Neural cell (in vitro differentiated cells): ENCODE data around the gene ZSWIM6. TPM values are rescaled to one million over a fixed set of nuclear protein-coding genes. Genes with fewer than 3 reads are reported as not detected.

Source experiments
- H2AFZ ChIP-seq: fragments of 200-600, 300-800 bp; sonication (generic), shearing (Covaris generic); 2 replicates; pipeline ENCODE4 v1.6.0; 2014; ENCODE audit warnings: low read depth, mild to moderate bottlenecking, antibody characterized with exemption, low read length, moderate library complexity
- H3F3A ChIP-seq: fragments of 200-600 bp; shearing (Covaris generic); 2 replicates; pipeline ENCODE4 v1.6.1; 2016; ENCODE audit warnings: mild to moderate bottlenecking, moderate library complexity, mixed read lengths, antibody characterized with exemption, low read length; ENCODE audit not compliant: insufficient read depth, poor library complexity, severe bottlenecking
- H3K27ac ChIP-seq: fragments of 200-600, 300-800 bp; sonication (generic), shearing (Covaris generic); 2 replicates; pipeline ENCODE4 v1.5.1; 2014; ENCODE audit warnings: mild to moderate bottlenecking, low read length, moderate library complexity
- H3K27me3 ChIP-seq: fragments of 300-800, 200-600 bp; sonication (generic), shearing (Covaris generic); 2 replicates; pipeline ENCODE4 v1.6.0; 2014; ENCODE audit warnings: mild to moderate bottlenecking, low read depth, low read length, moderate library complexity; ENCODE audit not compliant: insufficient read depth
- H3K36me3 ChIP-seq: fragments of 300-800, 200-600 bp; sonication (generic), shearing (Covaris generic); 2 replicates; pipeline ENCODE4 v1.5.1; 2014; ENCODE audit warnings: mild to moderate bottlenecking, antibody characterized with exemption, low read length, moderate library complexity; ENCODE audit not compliant: insufficient read depth
- H3K4me2 ChIP-seq: fragments of 300-800, 200-600 bp; sonication (generic), shearing (Covaris generic); 2 replicates; pipeline ENCODE4 v1.6.0; 2014; ENCODE audit warnings: mild to moderate bottlenecking, low read length
- H3K4me3 ChIP-seq: fragments of 300-800, 200-600 bp; sonication (generic), shearing (Covaris generic); 2 replicates; pipeline ENCODE4 v1.5.1; 2014; ENCODE audit warnings: mild to moderate bottlenecking, low read length, moderate library complexity
- H3K79me2 ChIP-seq: fragments of 200-600 bp; shearing (Covaris generic); replicated peaks from 2 replicates; pipeline ENCODE4 v1.6.0; 2014; ENCODE audit warnings: mild to moderate bottlenecking, low read length, moderate library complexity; ENCODE audit not compliant: insufficient read depth
- H3K9ac ChIP-seq: fragments of 300-800, 200-600 bp; sonication (generic), shearing (Covaris generic); 2 replicates; pipeline ENCODE4 v1.6.1; 2016; ENCODE audit warnings: mild to moderate bottlenecking, low read length, mixed read lengths
- H3K9me2 ChIP-seq: fragments of 200-600 bp; shearing (Covaris generic); 2 replicates; pipeline ENCODE4 v1.6.1; 2016; ENCODE audit warnings: mild to moderate bottlenecking, low read length, mixed read lengths; ENCODE audit not compliant: insufficient read depth
- H3K9me3 ChIP-seq: fragments of 200-600, 300-800 bp; sonication (generic), shearing (Covaris generic); 2 replicates; pipeline ENCODE4 v1.6.1; 2016; ENCODE audit warnings: mild to moderate bottlenecking, mixed run types, low read length, moderate library complexity, mixed read lengths
- H4K20me1 ChIP-seq: fragments of 200-600 bp; shearing (Covaris generic); 2 replicates; pipeline ENCODE4 v1.6.1; 2016; ENCODE audit warnings: mild to moderate bottlenecking, mixed run types; ENCODE audit not compliant: insufficient read depth
- CTCF ChIP-seq: fragments of 450-650 bp; IDR thresholded peaks from 2 replicates; pipeline ENCODE4 v1.5.1; 2014; ENCODE audit warnings: antibody characterized with exemption, mild to moderate bottlenecking, moderate library complexity; ENCODE audit not compliant: poor library complexity, severe bottlenecking
- EP300 ChIP-seq: fragments of 450-650 bp; conservative IDR thresholded peaks from 2 replicates; pipeline ENCODE4 v1.6.1; 2014; ENCODE audit warnings: antibody characterized with exemption, mild to moderate bottlenecking, moderate library complexity; ENCODE audit not compliant: poor library complexity, severe bottlenecking
- EZH2 ChIP-seq: fragments of 200-600, 300-800 bp; shearing (Covaris generic), sonication (generic); IDR thresholded peaks from 2 replicates; pipeline ENCODE4 v1.6.1; 2014; ENCODE audit warnings: antibody characterized with exemption, low read length, borderline replicate concordance, mild to moderate bottlenecking; ENCODE audit not compliant: insufficient read depth, poor library complexity, severe bottlenecking
- MXI1 ChIP-seq: fragments of 450-650 bp; conservative IDR thresholded peaks from 2 replicates; pipeline ENCODE4 v1.6.1; 2014; ENCODE audit warnings: antibody characterized with exemption, mild to moderate bottlenecking; ENCODE audit not compliant: poor library complexity, severe bottlenecking
- POLR2AphosphoS5 ChIP-seq: IDR thresholded peaks from 2 replicates; pipeline ENCODE4 v1.6.1; 2012
- RAD21 ChIP-seq: fragments of 450-650 bp; conservative IDR thresholded peaks from 2 replicates; pipeline ENCODE4 v1.6.1; 2014; ENCODE audit warnings: antibody characterized with exemption, mild to moderate bottlenecking, moderate library complexity
- REST ChIP-seq: IDR thresholded peaks from 2 replicates; pipeline ENCODE4 v1.6.1; 2012; ENCODE audit warnings: borderline replicate concordance
- SMC3 ChIP-seq: fragments of 450-650 bp; conservative IDR thresholded peaks from 2 replicates; pipeline ENCODE4 v1.6.1; 2014; ENCODE audit warnings: antibody characterized with exemption, mild to moderate bottlenecking, moderate library complexity; ENCODE audit not compliant: poor library complexity
- TAF1 ChIP-seq: IDR thresholded peaks from 2 replicates; pipeline ENCODE4 v1.6.1; 2012; ENCODE audit warnings: low read depth
- polyA plus RNA-seq: library from polyadenylated mRNA; depleted of rRNA; stranded (reverse); fragments of >200 nt; gene quantifications from 2 replicates; pipeline ENCODE4 v1.2.3, GENCODE V29; 2014

The ZSWIM6 gene
- polyA plus RNA-seq, 1 donor from 2014 or later = 43.6 TPM

- Histone ChIP-seq H3F3A (peaks cover 8% of the 10 kb centered on the region), H3K27ac (no peak overlapping the region), H3K79me2 (peaks cover 98% of the 10 kb centered on the region), H3K27me3 (no peaks in the 10 kb centered on the region), H3K36me3 (no peaks in the 10 kb centered on the region), H4K20me1 (peaks cover 50% of the 10 kb centered on the region), H3K4me2 (no peak overlapping the region), H2AFZ (no peak overlapping the region), H3K9me3 (no peaks in the 10 kb centered on the region), H3K9ac (no peak overlapping the region), H3K9me2 (no peaks in the 10 kb centered on the region), H3K4me3 (no peak overlapping the region)
- no peak for TF ChIP-seq SMC3
- no peak for TF ChIP-seq TAF1
- TF ChIP-seq CTCF = no peak
- TF ChIP-seq POLR2AphosphoS5 = no peak
- TF ChIP-seq REST = no peak
- TF ChIP-seq EP300 = no peak
- TF ChIP-seq MXI1 = no peak
- TF ChIP-seq EZH2 = no peak
Observed at GRCh38 chr5:61352612-61353156, 20.6 kb downstream of the ZSWIM6 start.

- Histone ChIP-seq H3K9ac (no peak overlapping the region), H2AFZ (no peak overlapping the region)
Observed at GRCh38 chr5:61353293-61353692, 21.2 kb downstream of the ZSWIM6 start.

More at GRCh38 chr5:61353293-61353692, 21.2 kb downstream of the ZSWIM6 start:
- Histone ChIP-seq H3K9me3 (no peaks in the 10 kb centered on the region), H3K79me2 (peaks cover 98% of the 10 kb centered on the region), H3K27ac (no peak overlapping the region), H3K36me3 (no peaks in the 10 kb centered on the region), H3K4me3 (no peak overlapping the region), H3K4me2 (no peak overlapping the region), H3F3A (peaks cover 8% of the 10 kb centered on the region), H4K20me1 (peaks cover 50% of the 10 kb centered on the region), H3K27me3 (no peaks in the 10 kb centered on the region), H3K9me2 (no peaks in the 10 kb centered on the region)
- no peak for TF ChIP-seq RAD21
- TF ChIP-seq EP300 = no peak
- no peak for TF ChIP-seq EZH2
- no peak for TF ChIP-seq MXI1
- no peak for TF ChIP-seq POLR2AphosphoS5
- TF ChIP-seq CTCF = no peak
- TF ChIP-seq TAF1 = no peak
- TF ChIP-seq REST = no peak
- no peak for TF ChIP-seq SMC3
